ENCODE measurements around the gene HMSD. TPM values are rescaled to one million over a fixed set of nuclear protein-coding genes. Genes with fewer than 3 reads are reported as not detected.
A peak's percentile ranks its signal among the peaks of the same experiment; 100 is the strongest.

HMSD gene
- total RNA-seq, 4 donors from 2014 or later: not detected

DNA sequence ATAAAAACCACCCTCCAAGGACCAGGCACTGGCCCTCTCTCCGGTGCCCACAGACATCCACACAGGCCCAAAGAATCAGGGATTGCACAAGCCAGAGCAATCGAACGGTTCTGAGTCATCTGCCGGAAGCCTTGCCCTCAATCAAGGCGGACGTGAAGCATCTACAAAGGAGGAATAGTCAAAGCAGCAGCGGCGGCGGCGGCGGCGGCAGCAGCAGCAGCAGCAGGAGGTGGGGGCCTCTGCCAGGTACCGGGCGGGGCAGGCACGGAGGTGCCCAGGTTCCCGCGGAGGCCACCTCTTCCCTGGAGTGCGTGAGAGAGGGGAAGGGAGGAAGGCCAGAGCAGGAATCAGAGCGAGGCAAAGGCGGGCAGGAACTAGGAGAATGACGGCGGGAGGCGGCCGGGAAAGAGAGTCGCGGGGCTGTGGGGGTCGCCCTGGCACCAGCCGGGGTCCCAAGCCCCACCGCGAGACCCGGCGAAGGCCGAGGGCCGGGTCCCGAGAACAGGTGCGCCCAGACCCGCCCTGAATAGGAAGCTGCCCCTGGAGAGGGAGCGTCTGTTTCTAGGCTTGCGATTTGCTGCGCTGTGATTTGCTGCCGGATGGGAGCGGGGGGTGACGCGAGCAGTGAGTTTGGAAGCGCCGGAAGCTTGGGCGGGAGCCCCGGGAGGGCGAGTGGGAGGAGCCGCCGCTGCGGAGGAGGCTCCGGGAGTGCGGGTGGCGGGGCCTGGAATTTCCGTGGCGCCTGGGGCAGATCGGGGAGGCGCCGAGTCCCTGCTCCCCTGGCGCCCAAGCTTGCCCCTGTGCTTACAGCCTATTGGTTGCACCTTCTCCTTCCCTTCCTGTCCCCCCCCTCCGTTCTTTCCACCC lies 21.1 kb downstream of the HMSD start, which contains the start of gene SERPINB8:
TSS of gene SERPINB8 (plus strand) at position 140 of the 867 bp plus-strand sequence. CDS start 8,228 bp downstream, outside the sequence.
- no peaks in the 10 kb centered on the region for H3K27me3 ChIP-seq
- peaks cover 0 to 8% (median 2%) of the 10 kb centered on the region in 4 donors for H3K4me1 ChIP-seq
- peak within 1 kb of the TSS; percentile 69 to 85 (median 71) for H3K4me3 ChIP-seq
- peak within 1 kb of the TSS; percentile 90 to 99 (median 96) for H3K27ac ChIP-seq
- peak; percentile 86 to 96 (median 95) for DNase-seq
- TF ChIP-seq POLR2A (IDR thresholded peaks at IDR 0.05): peak; percentile 90 to 96
- TF ChIP-seq, protein P1, sequence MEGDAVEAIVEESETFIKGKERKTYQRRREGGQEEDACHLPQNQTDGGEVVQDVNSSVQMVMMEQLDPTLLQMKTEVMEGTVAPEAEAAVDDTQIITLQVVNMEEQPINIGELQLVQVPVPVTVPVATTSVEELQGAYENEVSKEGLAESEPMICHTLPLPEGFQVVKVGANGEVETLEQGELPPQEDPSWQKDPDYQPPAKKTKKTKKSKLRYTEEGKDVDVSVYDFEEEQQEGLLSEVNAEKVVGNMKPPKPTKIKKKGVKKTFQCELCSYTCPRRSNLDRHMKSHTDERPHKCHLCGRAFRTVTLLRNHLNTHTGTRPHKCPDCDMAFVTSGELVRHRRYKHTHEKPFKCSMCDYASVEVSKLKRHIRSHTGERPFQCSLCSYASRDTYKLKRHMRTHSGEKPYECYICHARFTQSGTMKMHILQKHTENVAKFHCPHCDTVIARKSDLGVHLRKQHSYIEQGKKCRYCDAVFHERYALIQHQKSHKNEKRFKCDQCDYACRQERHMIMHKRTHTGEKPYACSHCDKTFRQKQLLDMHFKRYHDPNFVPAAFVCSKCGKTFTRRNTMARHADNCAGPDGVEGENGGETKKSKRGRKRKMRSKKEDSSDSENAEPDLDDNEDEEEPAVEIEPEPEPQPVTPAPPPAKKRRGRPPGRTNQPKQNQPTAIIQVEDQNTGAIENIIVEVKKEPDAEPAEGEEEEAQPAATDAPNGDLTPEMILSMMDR (IDR thresholded peaks at IDR 0.05): peak in 1 of 6 experiments; percentile 3
- no peaks in the 10 kb centered on the region for H3K36me3 ChIP-seq
- H3K9me3 ChIP-seq: no peaks in the 10 kb centered on the region

DNA sequence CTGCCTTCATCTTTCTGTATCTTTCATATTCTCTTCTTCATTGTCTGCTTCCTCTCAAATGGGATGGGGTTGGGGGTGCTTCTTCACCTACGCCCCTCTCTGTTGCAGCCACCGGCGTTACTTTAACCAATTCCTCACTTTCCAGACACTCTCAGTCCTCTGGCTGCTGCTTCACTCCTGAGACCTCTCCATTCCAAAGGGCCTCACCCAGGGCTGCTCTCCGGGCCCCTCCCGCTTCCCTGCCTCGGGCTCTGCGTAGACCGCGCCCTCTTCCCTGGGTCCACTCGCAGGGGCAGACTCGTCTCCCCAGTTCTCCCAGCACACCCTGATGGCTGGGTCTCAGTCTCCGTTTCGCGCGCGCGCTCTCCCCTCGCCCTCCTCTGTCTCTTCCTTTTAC lies 21.7 kb downstream of the HMSD start:
- Histone ChIP-seq H3K27me3 (no peaks in the 10 kb centered on the region), H3K9me3 (no peaks in the 10 kb centered on the region), H3K4me3 (peak overlapping the region; percentile 69 to 85 (median 71)), H3K36me3 (no peaks in the 10 kb centered on the region), H3K27ac (peak overlapping the region; percentile 90 to 99 (median 96)), H3K4me1 (peaks cover 0 to 8% (median 2%) of the 10 kb centered on the region in 4 donors)
- no peak for TF ChIP-seq POLR2A (IDR thresholded peaks at IDR 0.05)
- TF ChIP-seq, protein P1 (IDR thresholded peaks at IDR 0.05): no peak
- peak in 2 of 3 donors; percentile 71 to 80 for DNase-seq

DNA sequence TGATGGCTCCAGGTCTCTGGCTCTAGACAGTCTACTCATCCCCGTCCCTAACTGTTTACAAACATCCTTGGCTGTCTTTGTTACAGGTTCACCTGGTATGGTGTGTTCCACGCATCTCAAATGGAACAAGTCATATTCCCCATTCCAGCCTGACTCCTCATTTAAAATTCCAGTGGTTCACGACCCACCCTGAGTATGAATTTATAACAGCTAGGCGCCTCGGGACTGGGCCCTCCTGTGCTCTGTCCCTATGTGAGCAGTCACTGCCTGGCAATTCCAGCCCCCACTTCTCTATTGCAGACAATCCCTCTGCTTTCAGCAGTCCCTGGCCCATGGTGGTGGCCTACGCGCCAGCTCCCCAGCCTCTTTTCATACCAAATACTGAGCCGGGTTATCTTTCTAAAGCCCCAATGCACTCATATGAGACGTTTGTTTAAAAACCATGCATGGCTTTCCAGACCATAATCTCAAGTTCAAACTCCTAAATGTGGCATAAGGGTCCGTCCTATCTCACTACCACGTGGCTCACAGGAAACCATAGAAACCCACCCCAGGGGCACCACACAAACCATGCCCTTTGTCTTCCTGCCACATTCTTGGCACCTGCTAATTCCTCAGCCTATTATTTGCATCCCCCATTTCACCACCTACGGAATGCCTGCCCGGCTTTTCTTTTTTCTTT lies 22.4 kb downstream of the HMSD start:
- H3K4me3 ChIP-seq: peak overlapping the region in 2 of 4 donors; percentile 71 to 85
- no peaks in the 10 kb centered on the region for H3K27me3 ChIP-seq
- peak overlapping the region; percentile 90 to 99 (median 96) for H3K27ac ChIP-seq
- H3K9me3 ChIP-seq: no peaks in the 10 kb centered on the region
- no peak for DNase-seq
- no peaks in the 10 kb centered on the region for H3K36me3 ChIP-seq
- TF ChIP-seq, protein P1 (IDR thresholded peaks at IDR 0.05): no peak
- TF ChIP-seq POLR2A (IDR thresholded peaks at IDR 0.05): no peak
- H3K4me1 ChIP-seq: peaks cover 0 to 8% (median 2%) of the 10 kb centered on the region in 4 donors

DNA sequence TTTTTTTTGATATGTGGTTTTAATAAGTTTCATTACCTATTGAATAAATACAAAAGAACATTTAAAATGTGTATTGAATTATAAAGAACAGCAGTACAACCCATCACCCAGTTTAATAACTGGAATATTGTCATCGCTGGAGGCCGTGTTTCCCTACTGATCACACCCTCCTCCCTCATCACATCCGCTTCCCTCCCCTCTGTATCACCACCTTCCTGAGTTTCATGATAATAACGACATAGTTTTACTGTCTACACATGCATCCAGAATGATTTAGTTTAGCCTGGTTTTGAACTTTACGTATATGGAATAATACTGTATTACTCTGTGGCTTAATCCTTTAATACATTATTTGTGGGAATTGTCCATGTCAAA lies 22.9 kb downstream of the HMSD start:
- Histone ChIP-seq H3K9me3 (no peaks in the 10 kb centered on the region), H3K4me3 (no peak overlapping the region), H3K27me3 (no peaks in the 10 kb centered on the region), H3K4me1 (peaks cover 0 to 8% (median 2%) of the 10 kb centered on the region in 4 donors), H3K36me3 (no peaks in the 10 kb centered on the region), H3K27ac (no peak overlapping the region)
- TF ChIP-seq, protein P1 (IDR thresholded peaks at IDR 0.05): no peak
- no peak for TF ChIP-seq POLR2A (IDR thresholded peaks at IDR 0.05)
- DNase-seq: no peak

DNA sequence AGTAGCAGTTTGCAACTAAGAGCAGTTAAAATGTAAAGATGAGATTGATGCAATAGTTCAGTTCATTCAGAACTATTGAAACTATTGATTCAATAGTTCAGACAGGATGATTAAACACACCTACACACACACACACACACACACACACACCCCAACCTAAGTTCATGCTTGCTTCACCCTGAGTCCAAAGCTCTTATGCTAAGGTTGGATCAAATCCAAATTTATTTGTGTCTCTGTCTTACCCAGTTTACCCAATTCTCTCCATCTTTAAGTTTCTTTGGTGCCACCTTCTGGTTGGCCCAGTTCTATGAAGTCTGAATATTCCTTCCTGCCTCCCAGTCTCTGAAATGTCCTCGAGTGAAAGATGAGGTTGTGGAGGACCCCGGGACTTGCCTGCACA lies 25.9 kb downstream of the HMSD start:
- no peaks in the 10 kb centered on the region for H3K27me3 ChIP-seq
- no peak overlapping the region for H3K4me3 ChIP-seq
- H3K9me3 ChIP-seq: no peaks in the 10 kb centered on the region
- peak in 1 of 3 donors; percentile 61 for DNase-seq
- peaks cover 0 to under 1% (median 0%) of the 10 kb centered on the region in 3 donors for H3K36me3 ChIP-seq
- H3K27ac ChIP-seq: peak overlapping the region in 1 of 4 donors; percentile 22
- TF ChIP-seq POLR2A (IDR thresholded peaks at IDR 0.05): no peak
- TF ChIP-seq, protein P1 (IDR thresholded peaks at IDR 0.05): peak in 4 of 6 experiments; percentile 18 to 62 (median 45)
- peaks cover 0 to 8% (median 0%) of the 10 kb centered on the region in 4 donors for H3K4me1 ChIP-seq
